Upper lobe of left lung (tissue), 4 donors: ENCODE measurements around the gene TGOLN2.

Source experiments
- POLR2A ChIP-seq, 4 donors: fragments of 450-650 bp; IDR thresholded peaks; one replicate each; pipeline ENCODE4 v1.5.1; 2016 to 2017; ENCODE audit warnings: antibody characterized with exemption in 4 of 4, mild to moderate bottlenecking in 2 of 4
- TF ChIP-seq, protein P1 (sequence below), 6 experiments: fragments of 450-650 bp in 4 of 6; fragments of 200-600 bp in 2 of 6; sonication (generic) in 2 of 6; IDR thresholded peaks; one replicate each; pipeline ENCODE4 v1.5.1; 2016 to 2019; ENCODE audit warnings: antibody characterized with exemption in 6 of 6

DNA sequence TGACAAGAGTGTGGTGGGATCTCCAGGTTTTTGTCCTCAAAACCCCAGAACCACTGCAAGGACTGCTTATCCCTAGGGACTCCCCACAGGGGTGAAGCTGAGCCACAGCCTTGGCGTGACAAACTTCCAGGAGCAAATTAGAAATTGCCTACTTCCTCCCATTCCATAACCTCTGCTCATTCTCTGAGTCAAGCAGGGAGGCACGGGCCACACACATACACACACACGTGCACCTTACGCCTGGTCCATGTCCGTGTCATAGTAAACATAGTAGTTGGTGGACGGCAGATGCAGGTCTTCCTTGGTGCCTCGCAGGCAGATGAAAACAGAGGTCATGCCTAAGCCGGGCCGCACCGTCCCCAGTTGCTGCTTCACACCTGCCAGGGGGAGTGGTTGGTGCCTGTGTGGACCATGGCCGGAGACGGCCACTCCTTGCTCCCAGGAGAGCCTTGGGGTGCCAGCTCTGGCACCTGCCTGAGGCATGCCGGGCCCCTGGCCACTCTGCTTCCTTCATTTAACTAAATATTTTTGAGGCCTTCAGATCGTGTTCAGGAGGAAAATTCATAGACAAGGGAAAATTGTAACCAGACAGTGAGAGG lies 16.7 kb upstream of the TGOLN2 start:
- no peak for TF ChIP-seq POLR2A (IDR thresholded peaks at IDR 0.05)
- TF ChIP-seq, protein P1, sequence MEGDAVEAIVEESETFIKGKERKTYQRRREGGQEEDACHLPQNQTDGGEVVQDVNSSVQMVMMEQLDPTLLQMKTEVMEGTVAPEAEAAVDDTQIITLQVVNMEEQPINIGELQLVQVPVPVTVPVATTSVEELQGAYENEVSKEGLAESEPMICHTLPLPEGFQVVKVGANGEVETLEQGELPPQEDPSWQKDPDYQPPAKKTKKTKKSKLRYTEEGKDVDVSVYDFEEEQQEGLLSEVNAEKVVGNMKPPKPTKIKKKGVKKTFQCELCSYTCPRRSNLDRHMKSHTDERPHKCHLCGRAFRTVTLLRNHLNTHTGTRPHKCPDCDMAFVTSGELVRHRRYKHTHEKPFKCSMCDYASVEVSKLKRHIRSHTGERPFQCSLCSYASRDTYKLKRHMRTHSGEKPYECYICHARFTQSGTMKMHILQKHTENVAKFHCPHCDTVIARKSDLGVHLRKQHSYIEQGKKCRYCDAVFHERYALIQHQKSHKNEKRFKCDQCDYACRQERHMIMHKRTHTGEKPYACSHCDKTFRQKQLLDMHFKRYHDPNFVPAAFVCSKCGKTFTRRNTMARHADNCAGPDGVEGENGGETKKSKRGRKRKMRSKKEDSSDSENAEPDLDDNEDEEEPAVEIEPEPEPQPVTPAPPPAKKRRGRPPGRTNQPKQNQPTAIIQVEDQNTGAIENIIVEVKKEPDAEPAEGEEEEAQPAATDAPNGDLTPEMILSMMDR (IDR thresholded peaks at IDR 0.05): no peak
